Measurements from ENCODE around the gene TRIM66.

DNA sequence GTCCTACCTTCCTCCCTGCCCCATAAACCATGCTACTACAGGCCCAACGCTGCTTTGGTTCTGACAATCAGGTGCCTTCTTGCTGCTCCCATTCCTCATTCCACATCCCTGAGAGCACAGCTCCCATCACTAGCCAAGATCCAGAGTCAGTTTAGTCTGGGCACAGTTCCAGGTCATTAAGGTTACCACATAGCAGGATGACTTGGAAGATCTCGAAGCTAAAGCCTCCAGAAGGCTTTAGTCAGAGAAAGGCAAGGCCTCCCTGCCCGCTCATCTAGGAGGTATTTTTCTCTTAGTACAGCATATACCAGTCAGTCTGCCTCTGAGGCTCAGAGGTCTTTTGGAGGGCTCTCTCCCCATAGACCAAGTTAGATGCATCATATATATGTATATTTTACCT, 30.3 kb downstream of the TRIM66 start:
- TF ChIP-seq, protein P1, sequence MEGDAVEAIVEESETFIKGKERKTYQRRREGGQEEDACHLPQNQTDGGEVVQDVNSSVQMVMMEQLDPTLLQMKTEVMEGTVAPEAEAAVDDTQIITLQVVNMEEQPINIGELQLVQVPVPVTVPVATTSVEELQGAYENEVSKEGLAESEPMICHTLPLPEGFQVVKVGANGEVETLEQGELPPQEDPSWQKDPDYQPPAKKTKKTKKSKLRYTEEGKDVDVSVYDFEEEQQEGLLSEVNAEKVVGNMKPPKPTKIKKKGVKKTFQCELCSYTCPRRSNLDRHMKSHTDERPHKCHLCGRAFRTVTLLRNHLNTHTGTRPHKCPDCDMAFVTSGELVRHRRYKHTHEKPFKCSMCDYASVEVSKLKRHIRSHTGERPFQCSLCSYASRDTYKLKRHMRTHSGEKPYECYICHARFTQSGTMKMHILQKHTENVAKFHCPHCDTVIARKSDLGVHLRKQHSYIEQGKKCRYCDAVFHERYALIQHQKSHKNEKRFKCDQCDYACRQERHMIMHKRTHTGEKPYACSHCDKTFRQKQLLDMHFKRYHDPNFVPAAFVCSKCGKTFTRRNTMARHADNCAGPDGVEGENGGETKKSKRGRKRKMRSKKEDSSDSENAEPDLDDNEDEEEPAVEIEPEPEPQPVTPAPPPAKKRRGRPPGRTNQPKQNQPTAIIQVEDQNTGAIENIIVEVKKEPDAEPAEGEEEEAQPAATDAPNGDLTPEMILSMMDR (IDR thresholded peaks at IDR 0.05) = no peak
- TF ChIP-seq POLR2A (IDR thresholded peaks at IDR 0.05) = no peak
